GM12874 (cell line): Measurements from ENCODE around the gene VTA1.

Source experiments
- CTCF ChIP-seq: IDR thresholded peaks from 2 replicates; pipeline ENCODE4 v1.5.1; 2011; ENCODE audit warnings: low read depth, mild to moderate bottlenecking, control low read depth, low read length, moderate library complexity; ENCODE audit not compliant: insufficient read depth

VTA1 gene

GRCh38 chr6:142242269-142242668 is 95.2 kb downstream of the VTA1 start:
- no peak for TF ChIP-seq CTCF

- no peak for TF ChIP-seq CTCF
Measured at GRCh38 chr6:142246960-142247359, 99.9 kb downstream of the VTA1 start.

DNA sequence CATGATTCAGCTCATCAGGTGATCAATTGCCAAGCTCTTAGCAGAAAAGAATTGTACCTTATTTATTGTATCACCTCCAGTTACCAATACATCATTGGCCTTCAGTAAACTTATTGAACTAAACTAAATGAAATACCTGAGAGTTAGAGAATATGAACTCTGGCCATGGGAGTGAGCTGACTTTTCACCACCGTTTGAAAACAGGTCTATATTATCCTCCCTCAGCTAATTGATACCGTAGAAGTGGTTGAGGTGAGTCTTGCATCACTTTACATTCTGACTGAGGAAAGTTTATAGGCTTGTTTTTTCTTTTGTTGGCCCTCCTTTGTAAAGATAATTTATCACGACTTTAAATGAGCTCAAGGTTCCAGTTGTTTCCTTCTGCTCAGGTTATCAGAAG is 102.2 kb downstream of the VTA1 start:
- TF ChIP-seq CTCF = no peak

- no peak for TF ChIP-seq CTCF
Measured at GRCh38 chr6:142251930-142252445, 104.9 kb downstream of the VTA1 start.

DNA sequence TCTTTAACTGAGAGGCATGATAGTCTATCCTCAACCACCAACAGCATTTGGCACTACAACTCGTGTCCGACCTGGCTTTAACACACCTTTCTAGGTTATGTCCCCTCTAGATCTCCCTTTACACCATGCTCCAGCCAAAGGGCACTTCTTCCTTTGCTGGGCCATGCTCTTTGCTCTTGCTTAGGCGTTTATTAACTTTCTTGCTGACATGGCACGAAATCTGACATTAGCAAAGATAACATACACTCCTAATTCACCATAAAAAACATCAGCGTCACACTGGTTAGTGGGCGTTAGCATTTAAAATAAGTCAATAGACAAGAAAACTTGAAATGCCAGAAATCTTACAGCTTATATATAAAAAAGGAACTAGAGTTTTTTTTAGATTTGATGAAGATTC is 107.5 kb downstream of the VTA1 start:
- no peak for TF ChIP-seq CTCF

- no peak for TF ChIP-seq CTCF
Measured at GRCh38 chr6:142255785-142256184, 108.7 kb downstream of the VTA1 start.

- no peak for TF ChIP-seq CTCF
Measured at GRCh38 chr6:142258305-142258704, 111.2 kb downstream of the VTA1 start.
